ENCODE data around the gene CFAP46.

The CFAP46 gene

GRCh38 chr10:132870426-132870825, 71.9 kb downstream of the CFAP46 start:
- FAIRE-seq, result no peak
- no peak for DNase-seq (ENCODE audit: insufficient read length, low spot score)
- TF ChIP-seq, protein P1, sequence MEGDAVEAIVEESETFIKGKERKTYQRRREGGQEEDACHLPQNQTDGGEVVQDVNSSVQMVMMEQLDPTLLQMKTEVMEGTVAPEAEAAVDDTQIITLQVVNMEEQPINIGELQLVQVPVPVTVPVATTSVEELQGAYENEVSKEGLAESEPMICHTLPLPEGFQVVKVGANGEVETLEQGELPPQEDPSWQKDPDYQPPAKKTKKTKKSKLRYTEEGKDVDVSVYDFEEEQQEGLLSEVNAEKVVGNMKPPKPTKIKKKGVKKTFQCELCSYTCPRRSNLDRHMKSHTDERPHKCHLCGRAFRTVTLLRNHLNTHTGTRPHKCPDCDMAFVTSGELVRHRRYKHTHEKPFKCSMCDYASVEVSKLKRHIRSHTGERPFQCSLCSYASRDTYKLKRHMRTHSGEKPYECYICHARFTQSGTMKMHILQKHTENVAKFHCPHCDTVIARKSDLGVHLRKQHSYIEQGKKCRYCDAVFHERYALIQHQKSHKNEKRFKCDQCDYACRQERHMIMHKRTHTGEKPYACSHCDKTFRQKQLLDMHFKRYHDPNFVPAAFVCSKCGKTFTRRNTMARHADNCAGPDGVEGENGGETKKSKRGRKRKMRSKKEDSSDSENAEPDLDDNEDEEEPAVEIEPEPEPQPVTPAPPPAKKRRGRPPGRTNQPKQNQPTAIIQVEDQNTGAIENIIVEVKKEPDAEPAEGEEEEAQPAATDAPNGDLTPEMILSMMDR (IDR thresholded peaks at IDR 0.05; ENCODE audit: insufficient read depth, missing control alignments), result no peak

DNA sequence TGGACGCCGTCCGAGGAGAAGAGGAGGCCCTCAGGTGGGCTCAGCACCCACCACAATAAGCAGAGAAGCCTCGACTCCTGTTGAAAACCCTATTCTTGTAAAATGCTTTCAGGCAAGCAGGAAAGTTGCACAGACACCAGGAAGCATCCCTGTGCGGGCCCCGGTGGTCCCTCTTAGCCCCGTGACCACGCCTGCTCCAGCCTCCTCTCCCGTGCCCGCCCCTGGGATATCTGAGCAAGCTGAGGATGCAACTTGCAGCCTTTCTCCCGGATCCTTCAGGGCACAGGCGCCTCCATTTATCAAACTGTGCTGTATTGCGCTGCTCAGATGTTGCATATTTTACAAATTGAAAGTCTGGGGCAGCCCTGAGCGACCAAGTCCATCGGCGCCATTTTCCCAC, 72.7 kb downstream of the CFAP46 start:
- TF ChIP-seq, protein P1 (IDR thresholded peaks at IDR 0.05; ENCODE audit: insufficient read depth, missing control alignments), result no peak
- FAIRE-seq, result no peak
- DNase-seq (ENCODE audit: insufficient read length, low spot score), result no peak

DNA sequence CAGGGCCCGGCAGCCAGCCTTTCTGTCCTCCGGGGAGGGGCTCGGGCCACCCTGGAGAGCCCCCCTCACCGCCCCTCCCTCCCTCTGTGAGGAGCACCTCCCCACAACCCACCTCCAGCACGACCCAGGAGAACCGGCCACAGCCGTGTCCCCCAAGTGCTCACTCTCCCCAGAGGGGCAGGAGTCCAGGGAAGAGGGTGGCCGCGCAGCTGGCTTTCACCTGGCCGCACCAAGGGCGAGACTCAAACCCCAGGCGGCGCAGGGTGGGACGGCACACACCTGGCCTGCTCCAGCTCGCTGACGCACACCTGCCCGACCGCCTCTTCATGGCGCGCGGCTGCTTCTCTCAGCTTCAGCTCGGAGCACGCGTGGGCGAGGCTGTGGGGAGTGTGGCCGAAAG, 73.4 kb downstream of the CFAP46 start:
- TF ChIP-seq, protein P1 (IDR thresholded peaks at IDR 0.05; ENCODE audit: insufficient read depth, missing control alignments), result no peak
- DNase-seq (ENCODE audit: insufficient read length, low spot score) (no peak), FAIRE-seq (no peak)

DNA sequence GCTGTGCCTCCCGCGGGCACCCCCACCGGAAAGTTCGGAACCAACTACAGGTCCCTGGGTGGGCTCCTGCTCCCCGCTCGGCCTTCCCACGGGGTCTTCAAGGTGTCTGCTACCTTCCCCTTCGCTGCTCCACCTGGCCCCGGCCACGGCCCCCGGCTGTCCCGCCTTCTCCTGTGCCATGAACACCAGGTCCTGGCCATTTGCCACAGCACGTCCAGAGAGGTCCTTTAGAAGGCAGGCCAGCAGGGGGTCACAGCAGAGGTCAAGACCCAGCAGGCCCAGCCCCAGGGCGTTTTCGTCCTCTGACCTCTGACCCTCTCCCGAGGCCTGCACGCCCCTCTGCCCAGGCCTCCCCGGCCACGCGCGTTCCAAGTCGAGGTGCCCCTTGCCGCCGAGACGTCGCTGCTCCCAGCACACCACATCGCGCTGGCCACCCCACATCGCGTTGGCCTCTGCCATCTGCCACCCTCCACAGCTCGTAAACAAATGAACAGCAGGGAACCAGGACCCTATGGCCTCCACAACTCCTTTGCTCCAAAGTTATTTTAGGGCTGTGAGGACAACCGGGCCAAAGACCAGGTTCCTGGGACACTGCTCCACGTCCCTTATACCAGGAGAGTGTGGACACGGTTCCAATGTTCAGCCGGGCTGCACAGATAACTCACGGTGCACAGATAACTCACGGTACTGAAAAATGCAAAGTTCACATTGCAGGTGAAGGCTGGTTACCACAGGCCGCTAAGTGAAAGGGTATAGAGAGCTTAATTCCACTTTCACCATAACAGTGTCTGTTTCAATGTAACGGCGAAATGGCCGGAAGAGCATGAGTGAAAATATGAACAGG, 74.3 kb downstream of the CFAP46 start:
- FAIRE-seq (no peak), DNase-seq (ENCODE audit: insufficient read length, low spot score) (no peak)
- TF ChIP-seq, protein P1 (IDR thresholded peaks at IDR 0.05; ENCODE audit: insufficient read depth, missing control alignments), result no peak

DNA sequence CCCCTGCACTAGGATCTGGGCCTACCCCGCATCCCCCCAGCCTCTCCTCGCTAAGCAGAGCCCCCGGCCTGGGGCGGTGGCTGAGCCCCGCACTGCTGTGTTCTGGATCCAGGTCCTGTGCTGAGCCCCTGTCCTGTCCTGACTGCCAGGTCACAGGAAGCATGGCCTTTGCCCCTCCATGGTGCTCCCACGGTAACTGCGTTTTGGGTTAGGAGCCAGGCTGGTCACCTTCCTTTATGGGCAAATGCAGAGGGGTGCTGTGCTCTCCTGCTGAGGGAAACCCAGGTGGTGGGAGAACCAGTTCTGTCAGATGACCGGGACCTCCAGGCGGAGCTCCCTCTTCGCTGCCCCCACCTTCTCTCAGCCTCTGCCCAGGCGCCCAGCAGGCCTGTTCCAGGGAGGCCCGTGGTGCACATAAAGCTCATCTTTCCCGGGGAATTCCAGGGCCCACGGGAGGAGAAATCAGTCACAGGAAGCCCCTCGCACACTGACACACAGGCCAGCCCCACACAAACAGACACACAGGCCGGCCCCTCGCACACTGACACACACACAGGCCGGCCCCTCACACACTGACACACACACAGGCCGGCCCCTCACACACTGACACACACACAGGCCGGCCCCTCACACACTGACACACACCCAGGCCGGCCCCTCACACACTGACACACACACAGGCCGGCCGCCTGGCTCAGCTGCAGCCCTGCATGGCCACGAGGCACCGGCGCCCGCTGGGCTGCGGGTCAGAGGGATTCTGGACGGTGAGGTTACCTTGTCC, 75.6 kb downstream of the CFAP46 start:
- no peak for DNase-seq (ENCODE audit: insufficient read length, low spot score)
- TF ChIP-seq, protein P1 (IDR thresholded peaks at IDR 0.05; ENCODE audit: insufficient read depth, missing control alignments), result no peak
- FAIRE-seq, result no peak

GRCh38 chr10:132865851-132866600, 76.3 kb downstream of the CFAP46 start:
- FAIRE-seq, result no peak
- DNase-seq (ENCODE audit: insufficient read length, low spot score), result no peak
- TF ChIP-seq, protein P1 (IDR thresholded peaks at IDR 0.05; ENCODE audit: insufficient read depth, missing control alignments), result no peak

All from D721Med (cell line).